HCT116 (cell line): ENCODE results near the gene VWF.

Source experiments
- EZH2 ChIP-seq: fragments of 200-600 bp; sonication (generic); IDR thresholded peaks from 2 replicates; pipeline ENCODE4 v1.6.1; 2017; ENCODE audit warnings: antibody characterized with exemption, mixed run types
- POLR2A ChIP-seq: IDR thresholded peaks from 2 replicates; pipeline ENCODE4 v1.7.0; 2011; ENCODE audit warnings: borderline replicate concordance; ENCODE audit not compliant: insufficient read depth, insufficient read length; ENCODE audit errors: extremely low read depth
- POLR2AphosphoS5 ChIP-seq: IDR thresholded peaks from 2 replicates; pipeline ENCODE4 v1.6.1; 2011; ENCODE audit warnings: mild to moderate bottlenecking, low read depth, low read length, moderate library complexity
- ZNF274 ChIP-seq: fragments of 200-500 bp; sonication (Bioruptor generic); IDR thresholded peaks from 2 replicates; pipeline ENCODE4 v1.6.1; 2014; ENCODE audit warnings: mild to moderate bottlenecking, low read depth, low read length, inconsistent platforms
- TF ChIP-seq, protein P1 (sequence below), 3 experiments: fragments of 200-600 bp in 1 of 3; sonication (generic) in 1 of 3; IDR thresholded peaks in 2 of 3; conservative IDR thresholded peaks in 1 of 3; 2 replicates each; pipeline ENCODE4 v1.5.1; 2012 to 2017; ENCODE audit warnings: low read depth in 2 of 3, low read length in 2 of 3, antibody characterized with exemption in 1 of 3, borderline replicate concordance in 1 of 3, control low read depth in 1 of 3, mild to moderate bottlenecking in 1 of 3, mixed read lengths in 1 of 3, mixed run types in 1 of 3, moderate library complexity in 1 of 3; ENCODE audit not compliant: insufficient read depth in 1 of 3
- TF ChIP-seq, protein P2 (sequence below): IDR thresholded peaks from 2 replicates; pipeline ENCODE4 v1.6.1; 2012
- TF ChIP-seq, protein P3 (sequence below): IDR thresholded peaks from 2 replicates; pipeline ENCODE4 v1.6.1; 2012

DNA sequence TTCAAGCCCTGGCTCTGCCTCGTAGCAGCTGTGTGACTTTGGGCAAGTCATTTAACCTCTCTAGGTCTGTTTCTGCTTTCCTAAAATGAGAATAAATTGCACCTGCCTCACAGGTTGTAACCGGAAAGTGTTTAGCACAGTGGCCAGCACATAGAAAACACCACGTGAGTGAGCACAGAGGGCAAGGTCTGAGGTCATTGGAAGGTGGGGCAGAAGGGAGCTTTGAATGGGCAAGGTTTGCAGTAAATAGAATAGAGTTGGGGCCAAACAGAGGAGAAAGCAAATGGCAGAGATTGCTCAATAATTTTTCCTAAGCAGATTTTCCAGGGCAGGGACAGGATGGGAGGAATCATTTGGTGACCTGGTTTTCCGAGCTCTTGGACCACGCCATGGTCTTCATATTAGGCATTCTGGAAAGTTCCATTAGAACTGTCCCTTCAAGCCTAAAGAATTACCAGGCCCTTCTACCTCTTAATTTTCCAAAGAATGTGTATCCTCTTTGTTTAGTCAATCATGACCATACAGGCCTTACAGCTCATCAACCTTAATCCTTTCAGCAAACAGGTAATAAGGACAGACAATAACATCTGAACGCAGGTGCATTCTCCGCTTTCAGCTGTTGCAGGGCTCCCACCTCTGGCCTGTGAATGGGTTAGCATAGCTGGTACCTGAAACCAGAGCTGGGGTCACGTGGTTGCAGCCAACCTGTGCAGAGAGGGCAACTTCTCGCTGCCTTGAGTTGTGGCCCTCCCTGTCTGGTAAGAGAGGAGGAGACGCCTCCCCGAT, 53.8 kb downstream of the VWF start:
- TF ChIP-seq POLR2AphosphoS5 (no peak), ZNF274 (no peak), POLR2A (no peak), EZH2 (no peak)
- TF ChIP-seq, protein P1, sequence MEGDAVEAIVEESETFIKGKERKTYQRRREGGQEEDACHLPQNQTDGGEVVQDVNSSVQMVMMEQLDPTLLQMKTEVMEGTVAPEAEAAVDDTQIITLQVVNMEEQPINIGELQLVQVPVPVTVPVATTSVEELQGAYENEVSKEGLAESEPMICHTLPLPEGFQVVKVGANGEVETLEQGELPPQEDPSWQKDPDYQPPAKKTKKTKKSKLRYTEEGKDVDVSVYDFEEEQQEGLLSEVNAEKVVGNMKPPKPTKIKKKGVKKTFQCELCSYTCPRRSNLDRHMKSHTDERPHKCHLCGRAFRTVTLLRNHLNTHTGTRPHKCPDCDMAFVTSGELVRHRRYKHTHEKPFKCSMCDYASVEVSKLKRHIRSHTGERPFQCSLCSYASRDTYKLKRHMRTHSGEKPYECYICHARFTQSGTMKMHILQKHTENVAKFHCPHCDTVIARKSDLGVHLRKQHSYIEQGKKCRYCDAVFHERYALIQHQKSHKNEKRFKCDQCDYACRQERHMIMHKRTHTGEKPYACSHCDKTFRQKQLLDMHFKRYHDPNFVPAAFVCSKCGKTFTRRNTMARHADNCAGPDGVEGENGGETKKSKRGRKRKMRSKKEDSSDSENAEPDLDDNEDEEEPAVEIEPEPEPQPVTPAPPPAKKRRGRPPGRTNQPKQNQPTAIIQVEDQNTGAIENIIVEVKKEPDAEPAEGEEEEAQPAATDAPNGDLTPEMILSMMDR (IDR thresholded peaks at IDR 0.05 in 2 of 3, conservative IDR thresholded peaks at IDR 0.05 in 1 of 3; ENCODE audit: borderline replicate concordance in 1 of 3, insufficient read depth in 1 of 3, low read depth in 2 of 3, low read length in 2 of 3): no peak
- TF ChIP-seq, protein P2, sequence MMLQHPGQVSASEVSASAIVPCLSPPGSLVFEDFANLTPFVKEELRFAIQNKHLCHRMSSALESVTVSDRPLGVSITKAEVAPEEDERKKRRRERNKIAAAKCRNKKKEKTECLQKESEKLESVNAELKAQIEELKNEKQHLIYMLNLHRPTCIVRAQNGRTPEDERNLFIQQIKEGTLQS: no peak
- TF ChIP-seq, protein P3, sequence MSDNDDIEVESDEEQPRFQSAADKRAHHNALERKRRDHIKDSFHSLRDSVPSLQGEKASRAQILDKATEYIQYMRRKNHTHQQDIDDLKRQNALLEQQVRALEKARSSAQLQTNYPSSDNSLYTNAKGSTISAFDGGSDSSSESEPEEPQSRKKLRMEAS: no peak
